Prostate gland (tissue), 2 donors: Measurements from ENCODE around the gene PTPRM.

ENCODE experiments used
- POLR2A ChIP-seq: fragments of 450-650 bp; IDR thresholded peaks from one replicate; pipeline ENCODE4 v1.6.1; 2016; ENCODE audit warnings: antibody characterized with exemption, mild to moderate bottlenecking
- TF ChIP-seq, protein P1 (sequence below), 4 experiments: fragments of 200-600 bp in 2 of 4; fragments of 450-650 bp in 2 of 4; sonication (generic) in 2 of 4; IDR thresholded peaks; 1 replicate in 3 of 4; 2 replicates in 1 of 4; pipeline ENCODE4 v1.5.1; 2016 to 2019; ENCODE audit warnings: antibody characterized with exemption in 4 of 4, mild to moderate bottlenecking in 2 of 4, moderate library complexity in 2 of 4

DNA sequence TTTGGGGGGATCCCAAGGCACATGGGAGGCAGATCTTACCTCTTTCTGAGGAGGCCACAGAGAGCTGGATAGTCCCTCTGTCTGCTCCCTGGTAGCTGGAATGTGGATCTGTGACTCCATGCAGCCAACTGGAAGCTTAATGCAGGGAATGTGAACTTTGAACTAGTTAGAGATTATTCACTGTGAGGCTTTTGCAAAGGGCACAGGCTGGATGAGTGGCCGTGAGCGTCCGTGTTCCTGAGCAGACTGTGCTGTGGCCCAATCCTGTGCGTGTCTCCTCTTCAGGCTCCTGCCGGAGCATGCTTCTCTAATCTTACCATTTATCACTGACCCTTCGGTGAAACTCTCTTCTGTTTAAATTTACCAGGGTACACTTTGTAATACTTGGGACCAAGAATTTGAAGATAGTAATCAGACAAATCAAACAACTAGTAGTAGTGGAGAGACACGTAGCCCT is 187.6 kb downstream of the PTPRM start:
- TF ChIP-seq, protein P1, sequence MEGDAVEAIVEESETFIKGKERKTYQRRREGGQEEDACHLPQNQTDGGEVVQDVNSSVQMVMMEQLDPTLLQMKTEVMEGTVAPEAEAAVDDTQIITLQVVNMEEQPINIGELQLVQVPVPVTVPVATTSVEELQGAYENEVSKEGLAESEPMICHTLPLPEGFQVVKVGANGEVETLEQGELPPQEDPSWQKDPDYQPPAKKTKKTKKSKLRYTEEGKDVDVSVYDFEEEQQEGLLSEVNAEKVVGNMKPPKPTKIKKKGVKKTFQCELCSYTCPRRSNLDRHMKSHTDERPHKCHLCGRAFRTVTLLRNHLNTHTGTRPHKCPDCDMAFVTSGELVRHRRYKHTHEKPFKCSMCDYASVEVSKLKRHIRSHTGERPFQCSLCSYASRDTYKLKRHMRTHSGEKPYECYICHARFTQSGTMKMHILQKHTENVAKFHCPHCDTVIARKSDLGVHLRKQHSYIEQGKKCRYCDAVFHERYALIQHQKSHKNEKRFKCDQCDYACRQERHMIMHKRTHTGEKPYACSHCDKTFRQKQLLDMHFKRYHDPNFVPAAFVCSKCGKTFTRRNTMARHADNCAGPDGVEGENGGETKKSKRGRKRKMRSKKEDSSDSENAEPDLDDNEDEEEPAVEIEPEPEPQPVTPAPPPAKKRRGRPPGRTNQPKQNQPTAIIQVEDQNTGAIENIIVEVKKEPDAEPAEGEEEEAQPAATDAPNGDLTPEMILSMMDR (IDR thresholded peaks at IDR 0.05): no peak
- no peak for TF ChIP-seq POLR2A
